Measurements from ENCODE around the gene BCKDHB.

- TF ChIP-seq MAX (IDR thresholded peaks at IDR 0.05) (no peak), CTCF (IDR thresholded peaks at IDR 0.05) (no peak), ELK1 (IDR thresholded peaks at IDR 0.05; ENCODE audit: low read depth, low read length) (no peak), POLR2A (IDR thresholded peaks at IDR 0.05; ENCODE audit: low read length) (no peak), EP300 (IDR thresholded peaks at IDR 0.05) (no peak), JUNB (IDR thresholded peaks at IDR 0.05) (no peak), PHF8 (IDR thresholded peaks at IDR 0.05; ENCODE audit: borderline replicate concordance, low read depth) (no peak), TP53 (CRISPR knock-in tag; IDR thresholded peaks at IDR 0.05) (no peak), ESRRA (IDR thresholded peaks at IDR 0.05; ENCODE audit: borderline replicate concordance, low read length) (no peak), CEBPB (IDR thresholded peaks at IDR 0.05) (no peak), FOSB (CRISPR knock-in tag; IDR thresholded peaks at IDR 0.05) (no peak), RAD21 (conservative IDR thresholded peaks at IDR 0.05 in 1 of 2, IDR thresholded peaks at IDR 0.05 in 1 of 2) (no peak), CHD2 (IDR thresholded peaks at IDR 0.05; ENCODE audit: low read length, partially characterized antibody) (no peak)
These were observed 90.4 kb downstream of the BCKDHB start for GRCh38 chr6:80196906-80197305.

Data from A549 (cell line).